ENCODE data around the gene LNX1.

DNA sequence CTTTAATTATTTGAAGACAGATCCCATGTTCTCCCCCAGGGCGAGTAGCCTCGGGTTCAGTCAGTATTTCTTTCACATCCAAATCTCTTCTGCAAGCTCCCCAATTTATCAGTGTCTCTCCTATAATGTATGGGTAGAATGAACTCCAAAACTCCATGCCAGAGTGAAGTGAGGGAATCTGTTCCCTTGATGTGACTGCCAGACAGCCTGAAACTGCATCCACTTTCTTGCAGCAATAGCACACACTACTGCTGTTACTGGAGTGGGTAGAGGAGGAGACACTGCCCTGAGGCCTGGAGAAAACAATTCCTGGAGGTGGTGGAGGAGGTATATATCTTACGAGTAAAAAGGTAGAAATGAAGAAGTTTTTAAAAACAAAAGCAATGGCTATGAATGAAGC lies 11.0 kb downstream of the LNX1 start:
- TF ChIP-seq EP300 (IDR thresholded peaks at IDR 0.05): no peak
- TF ChIP-seq, protein P1, sequence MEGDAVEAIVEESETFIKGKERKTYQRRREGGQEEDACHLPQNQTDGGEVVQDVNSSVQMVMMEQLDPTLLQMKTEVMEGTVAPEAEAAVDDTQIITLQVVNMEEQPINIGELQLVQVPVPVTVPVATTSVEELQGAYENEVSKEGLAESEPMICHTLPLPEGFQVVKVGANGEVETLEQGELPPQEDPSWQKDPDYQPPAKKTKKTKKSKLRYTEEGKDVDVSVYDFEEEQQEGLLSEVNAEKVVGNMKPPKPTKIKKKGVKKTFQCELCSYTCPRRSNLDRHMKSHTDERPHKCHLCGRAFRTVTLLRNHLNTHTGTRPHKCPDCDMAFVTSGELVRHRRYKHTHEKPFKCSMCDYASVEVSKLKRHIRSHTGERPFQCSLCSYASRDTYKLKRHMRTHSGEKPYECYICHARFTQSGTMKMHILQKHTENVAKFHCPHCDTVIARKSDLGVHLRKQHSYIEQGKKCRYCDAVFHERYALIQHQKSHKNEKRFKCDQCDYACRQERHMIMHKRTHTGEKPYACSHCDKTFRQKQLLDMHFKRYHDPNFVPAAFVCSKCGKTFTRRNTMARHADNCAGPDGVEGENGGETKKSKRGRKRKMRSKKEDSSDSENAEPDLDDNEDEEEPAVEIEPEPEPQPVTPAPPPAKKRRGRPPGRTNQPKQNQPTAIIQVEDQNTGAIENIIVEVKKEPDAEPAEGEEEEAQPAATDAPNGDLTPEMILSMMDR (IDR thresholded peaks at IDR 0.05): no peak
- no peak for TF ChIP-seq POLR2A (IDR thresholded peaks at IDR 0.05)
- TF ChIP-seq POLR2AphosphoS5 (IDR thresholded peaks at IDR 0.05): no peak

Data from suprapubic skin (tissue), 4 donors.